Gastroesophageal sphincter (tissue), 4 donors: Measurements from ENCODE around the gene CENPB. TPM values are rescaled to one million over a fixed set of nuclear protein-coding genes. Genes with fewer than 3 reads are reported as not detected.

ENCODE experiments used
- ATAC-seq: fragments of 150-250 bp; one replicate; pipeline ENCODE4 v1.9.1; 2016; ENCODE audit warnings: mild to moderate bottlenecking, moderate library complexity
- H3K27ac ChIP-seq, 4 donors: fragments of 200-600 bp; sonication (generic) in 3 of 4; 1 replicate in 3 of 4; 2 replicates in 1 of 4; pipeline ENCODE4 v1.5.1; 2016 to 2019
- H3K27me3 ChIP-seq: fragments of 200-600 bp; sonication (generic); one replicate; pipeline ENCODE4 v1.5.1; 2019
- H3K36me3 ChIP-seq, 2 donors: fragments of 200-600 bp; sonication (generic); one replicate each; pipeline ENCODE4 v1.5.1; 2019; ENCODE audit warnings: control low read depth in 1 of 2
- H3K4me1 ChIP-seq, 3 donors: fragments of 200-600 bp; sonication (generic); 1 replicate in 2 of 3; 2 replicates in 1 of 3; pipeline ENCODE4 v1.5.1; 2016 to 2019; ENCODE audit warnings: control low read depth in 2 of 3
- H3K4me3 ChIP-seq, 2 donors: fragments of 200-600 bp; sonication (generic); one replicate each; pipeline ENCODE4 v1.5.1; 2019; ENCODE audit warnings: mild to moderate bottlenecking in 1 of 2, moderate library complexity in 1 of 2
- H3K9me3 ChIP-seq, 3 donors: fragments of 200-600 bp; sonication (generic); one replicate each; pipeline ENCODE4 v1.5.1; 2017 to 2019; ENCODE audit warnings: control low read depth in 2 of 3
- CTCF ChIP-seq, 4 experiments: fragments of 200-600 bp in 2 of 4; fragments of 450-650 bp in 2 of 4; sonication (generic) in 1 of 4; IDR thresholded peaks; one replicate each; pipeline ENCODE4 v1.5.1; 2017 to 2019; ENCODE audit warnings: antibody characterized with exemption in 4 of 4, mild to moderate bottlenecking in 2 of 4, moderate library complexity in 2 of 4
- EP300 ChIP-seq: sonication (generic); formaldehyde crosslinking; IDR thresholded peaks from one replicate; pipeline ENCODE4 v1.6.1; 2017; ENCODE audit warnings: antibody characterized with exemption, mild to moderate bottlenecking
- POLR2A ChIP-seq, 2 donors: fragments of 450-650 bp; IDR thresholded peaks; one replicate each; pipeline ENCODE4 v1.6.1; 2017; ENCODE audit warnings: antibody characterized with exemption in 2 of 2, mild to moderate bottlenecking in 2 of 2, moderate library complexity in 1 of 2
- POLR2AphosphoS5 ChIP-seq: sonication (generic); formaldehyde crosslinking; IDR thresholded peaks from one replicate; pipeline ENCODE4 v1.6.1; 2017; ENCODE audit warnings: antibody characterized with exemption
- WGBS, 2 donors: methylation state at CpG; one replicate each; pipeline ENCODE4 v1.1.5; 2018; ENCODE audit warnings: low coverage in 1 of 2; 5-methylcytosine and 5-hydroxymethylcytosine counted together
- total RNA-seq, 4 donors: library from RNA; depleted of rRNA; stranded (reverse); fragments of >200 nt; gene quantifications; one replicate each; pipeline ENCODE4 v1.1.0, GENCODE V29; 2016

CENPB gene
- total RNA-seq, 4 donors from 2014 or later, result 134 to 200 (median 139) TPM

- TF ChIP-seq POLR2A (IDR thresholded peaks at IDR 0.05), result no peak
- TF ChIP-seq CTCF (IDR thresholded peaks at IDR 0.05), result no peak
- TF ChIP-seq POLR2AphosphoS5, result no peak
- TF ChIP-seq EP300, result no peak
- H3K36me3 ChIP-seq, result peaks cover 0 to 65% of the 10 kb centered on the region in 2 donors
- ATAC-seq, result no peak
- H3K27ac ChIP-seq, result no peak overlapping the region
- no peaks in the 10 kb centered on the region for H3K9me3 ChIP-seq
- peaks cover 0 to 14% (median 5%) of the 10 kb centered on the region in 3 donors for H3K4me1 ChIP-seq
- no peaks in the 10 kb centered on the region for H3K27me3 ChIP-seq
- WGBS, 2 donors, result no CpG with 5 or more reads among the region's 7 CpGs
- H3K4me3 ChIP-seq, result no peak overlapping the region
Measured at GRCh38 chr20:3825526-3825925, 39.0 kb upstream of the CENPB start.

GRCh38 chr20:3823881-3824280 is 37.3 kb upstream of the CENPB start:
- Histone ChIP-seq H3K4me1 (peaks cover 0 to 26% (median 12%) of the 10 kb centered on the region in 3 donors), H3K27ac (no peak overlapping the region), H3K36me3 (peaks cover 0 to 62% of the 10 kb centered on the region in 2 donors), H3K9me3 (no peaks in the 10 kb centered on the region), H3K4me3 (no peak overlapping the region), H3K27me3 (no peaks in the 10 kb centered on the region)
- no peak for ATAC-seq
- 75 to 93% methylated on average over 4 to 5 of the region's 20 CpGs for WGBS, 2 donors
- TF ChIP-seq POLR2A (IDR thresholded peaks at IDR 0.05) (no peak), CTCF (IDR thresholded peaks at IDR 0.05) (no peak), POLR2AphosphoS5 (no peak), EP300 (no peak)

GRCh38 chr20:3821996-3822395 is 35.5 kb upstream of the CENPB start:
- peak overlapping the region in 2 of 4 donors; percentile 97 for H3K27ac ChIP-seq
- H3K9me3 ChIP-seq, result no peaks in the 10 kb centered on the region
- peaks cover 0 to 35% (median 14%) of the 10 kb centered on the region in 3 donors for H3K4me1 ChIP-seq
- TF ChIP-seq CTCF (IDR thresholded peaks at IDR 0.05), result no peak
- TF ChIP-seq POLR2AphosphoS5, result no peak
- no peak for TF ChIP-seq EP300
- TF ChIP-seq POLR2A (IDR thresholded peaks at IDR 0.05), result no peak
- H3K4me3 ChIP-seq, result no peak overlapping the region
- ATAC-seq, result no peak
- 88 to 90% methylated on average over 6 to 8 of the region's 14 CpGs for WGBS, 2 donors
- H3K36me3 ChIP-seq, result peaks cover 0 to 51% of the 10 kb centered on the region in 2 donors
- no peaks in the 10 kb centered on the region for H3K27me3 ChIP-seq

GRCh38 chr20:3820901-3821727 is 34.6 kb upstream of the CENPB start:
- peaks cover 0 to 35% (median 14%) of the 10 kb centered on the region in 3 donors for H3K4me1 ChIP-seq
- no peak for ATAC-seq
- H3K27me3 ChIP-seq, result no peaks in the 10 kb centered on the region
- H3K27ac ChIP-seq, result peak overlapping the region; percentile 83 to 99 (median 97)
- H3K4me3 ChIP-seq, result peak overlapping the region; percentile 50 to 80
- WGBS, 2 donors, result 30 to 39% methylated on average over 12 to 14 of the region's 20 CpGs
- H3K9me3 ChIP-seq, result no peaks in the 10 kb centered on the region
- H3K36me3 ChIP-seq, result peaks cover 0 to 43% of the 10 kb centered on the region in 2 donors
- TF ChIP-seq POLR2A (IDR thresholded peaks at IDR 0.05) (peak in 1 of 2 donors; percentile 16), CTCF (IDR thresholded peaks at IDR 0.05) (no peak)
